ENCODE measurements around the gene OPN5. TPM values are rescaled to one million over a fixed set of nuclear protein-coding genes. Genes with fewer than 3 reads are reported as not detected.

OPN5 gene
- total RNA-seq, 1 experiment from 2014 or later = not detected

DNA sequence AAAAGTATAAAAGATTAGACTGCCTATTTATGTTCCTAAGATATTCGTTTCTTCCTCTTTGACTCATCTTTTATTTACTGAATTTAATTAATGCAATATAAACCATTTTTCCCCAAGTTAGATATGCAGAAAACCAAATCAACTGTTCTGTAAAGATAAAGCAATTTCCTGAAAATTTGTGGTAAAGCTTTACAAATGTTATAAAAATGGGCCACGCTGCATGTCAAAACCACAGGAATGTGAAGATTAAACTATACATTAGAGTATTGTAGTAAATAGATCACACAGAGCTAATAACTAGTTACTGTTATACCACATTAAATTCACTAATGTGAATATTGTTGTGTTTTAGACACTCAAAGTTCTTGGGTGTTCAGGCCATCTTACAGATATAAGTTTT, 83.4 kb downstream of the OPN5 start:
- intact Hi-C loops (cut with micrococcal nuclease; ENCODE audit: unreplicated experiment) = no loop called here
- BruUV-seq (replicated peaks) = no TSS peak
- no peak overlapping the region for H3K27ac Mint-ChIP-seq (ENCODE audit: unreplicated experiment)
- H3K9me3 Mint-ChIP-seq (ENCODE audit: low read depth, unreplicated experiment) = no peaks in the 10 kb centered on the region
- CTCF ChIA-PET = no interaction called here
- TF ChIP-seq, protein P1, sequence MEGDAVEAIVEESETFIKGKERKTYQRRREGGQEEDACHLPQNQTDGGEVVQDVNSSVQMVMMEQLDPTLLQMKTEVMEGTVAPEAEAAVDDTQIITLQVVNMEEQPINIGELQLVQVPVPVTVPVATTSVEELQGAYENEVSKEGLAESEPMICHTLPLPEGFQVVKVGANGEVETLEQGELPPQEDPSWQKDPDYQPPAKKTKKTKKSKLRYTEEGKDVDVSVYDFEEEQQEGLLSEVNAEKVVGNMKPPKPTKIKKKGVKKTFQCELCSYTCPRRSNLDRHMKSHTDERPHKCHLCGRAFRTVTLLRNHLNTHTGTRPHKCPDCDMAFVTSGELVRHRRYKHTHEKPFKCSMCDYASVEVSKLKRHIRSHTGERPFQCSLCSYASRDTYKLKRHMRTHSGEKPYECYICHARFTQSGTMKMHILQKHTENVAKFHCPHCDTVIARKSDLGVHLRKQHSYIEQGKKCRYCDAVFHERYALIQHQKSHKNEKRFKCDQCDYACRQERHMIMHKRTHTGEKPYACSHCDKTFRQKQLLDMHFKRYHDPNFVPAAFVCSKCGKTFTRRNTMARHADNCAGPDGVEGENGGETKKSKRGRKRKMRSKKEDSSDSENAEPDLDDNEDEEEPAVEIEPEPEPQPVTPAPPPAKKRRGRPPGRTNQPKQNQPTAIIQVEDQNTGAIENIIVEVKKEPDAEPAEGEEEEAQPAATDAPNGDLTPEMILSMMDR (IDR thresholded peaks at IDR 0.05; ENCODE audit: unreplicated experiment) = no peak
- no peaks in the 10 kb centered on the region for H3K36me3 Mint-ChIP-seq (ENCODE audit: insufficient read depth, unreplicated experiment)
- DNase-seq = no peak
- H3K27me3 Mint-ChIP-seq (ENCODE audit: unreplicated experiment) = no peaks in the 10 kb centered on the region
- no peaks in the 10 kb centered on the region for H3K4me1 Mint-ChIP-seq (ENCODE audit: low read depth, unreplicated experiment)
- H3K4me3 Mint-ChIP-seq (ENCODE audit: low read depth, unreplicated experiment) = no peak overlapping the region

DNA sequence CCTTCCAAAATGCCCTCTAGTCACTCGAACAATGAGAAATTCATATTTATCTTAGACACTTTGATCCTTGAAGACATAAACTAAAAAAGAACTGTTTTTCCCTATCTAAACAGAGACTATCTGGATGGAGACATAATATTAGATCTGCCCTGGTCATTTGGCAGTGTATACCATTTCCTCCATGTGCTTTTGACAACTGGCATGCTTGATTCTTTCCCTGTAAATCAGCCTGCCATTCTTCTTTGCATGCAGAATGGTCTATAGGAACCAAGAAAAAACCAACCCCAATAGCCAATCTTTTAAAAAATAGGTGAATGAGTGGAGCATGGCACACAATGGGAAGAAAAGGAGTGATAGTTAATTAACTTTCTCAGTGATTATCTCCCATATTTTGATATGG, 93.8 kb downstream of the OPN5 start:
- Mint-ChIP-seq H3K27me3 (ENCODE audit: unreplicated experiment) (no peaks in the 10 kb centered on the region), H3K36me3 (ENCODE audit: insufficient read depth, unreplicated experiment) (no peaks in the 10 kb centered on the region), H3K27ac (ENCODE audit: unreplicated experiment) (no peak overlapping the region), H3K4me3 (ENCODE audit: low read depth, unreplicated experiment) (no peak overlapping the region), H3K4me1 (ENCODE audit: low read depth, unreplicated experiment) (no peaks in the 10 kb centered on the region), H3K9me3 (ENCODE audit: low read depth, unreplicated experiment) (no peaks in the 10 kb centered on the region)
- DNase-seq = no peak
- intact Hi-C loops (cut with micrococcal nuclease; ENCODE audit: unreplicated experiment) = no loop called here
- BruUV-seq (replicated peaks) = no TSS peak
- TF ChIP-seq, protein P1 (IDR thresholded peaks at IDR 0.05; ENCODE audit: unreplicated experiment) = no peak
- CTCF ChIA-PET = no interaction called here

Other genes with a start within 250 kb of the OPN5 start
- gene ADGRF4, start 83.5 kb upstream of the OPN5 start, total RNA-seq (2022) = 7.3 and 8.0 TPM in 2 replicates